HG03064 (cell line): ENCODE results near the gene PARVB.

Source experiments
- ATAC-seq: cut with Tn5 transposase; IDR thresholded peaks from one replicate; pipeline ENCODE4 v1.9.1; 2021; ENCODE audit warnings: low read depth; ENCODE audit not compliant: unreplicated experiment

Gene PARVB, protein sequence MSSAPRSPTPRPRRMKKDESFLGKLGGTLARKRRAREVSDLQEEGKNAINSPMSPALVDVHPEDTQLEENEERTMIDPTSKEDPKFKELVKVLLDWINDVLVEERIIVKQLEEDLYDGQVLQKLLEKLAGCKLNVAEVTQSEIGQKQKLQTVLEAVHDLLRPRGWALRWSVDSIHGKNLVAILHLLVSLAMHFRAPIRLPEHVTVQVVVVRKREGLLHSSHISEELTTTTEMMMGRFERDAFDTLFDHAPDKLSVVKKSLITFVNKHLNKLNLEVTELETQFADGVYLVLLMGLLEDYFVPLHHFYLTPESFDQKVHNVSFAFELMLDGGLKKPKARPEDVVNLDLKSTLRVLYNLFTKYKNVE

DNA sequence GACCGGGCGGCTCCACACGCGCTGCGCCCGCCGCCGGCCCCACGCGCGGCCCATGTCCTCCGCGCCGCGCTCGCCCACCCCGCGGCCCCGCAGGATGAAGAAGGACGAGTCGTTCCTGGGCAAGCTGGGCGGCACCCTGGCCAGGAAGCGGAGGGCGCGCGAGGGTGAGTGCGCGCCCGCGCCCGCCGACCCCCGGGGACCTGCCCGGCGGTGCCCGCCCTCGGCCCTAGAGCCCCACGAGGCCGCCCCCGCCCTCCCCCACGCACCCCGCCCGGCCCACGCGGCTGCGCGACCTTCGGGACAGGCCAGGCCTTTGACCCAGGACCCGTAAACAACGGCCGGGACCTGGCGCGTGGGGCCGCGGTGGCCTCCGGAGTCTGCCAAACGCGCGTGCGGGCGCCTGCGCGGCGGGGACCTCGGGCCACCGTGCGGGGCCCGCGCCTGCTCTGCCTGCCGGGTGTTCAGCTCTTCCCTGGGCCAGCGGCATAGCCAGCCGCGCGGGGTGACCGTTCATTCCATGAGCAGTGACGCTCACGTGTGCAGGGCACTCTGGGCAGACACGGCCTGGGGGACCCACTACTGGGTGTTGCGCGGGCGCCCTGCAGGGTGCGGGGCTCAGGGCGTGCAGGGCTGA lies at the start of gene PARVB:
Gene PARVB, plus strand, starts transcription at position 15 of the 634 bp plus-strand sequence. Its CDS starts 38 bp downstream, at position 53.
- ATAC-seq = no peak

DNA sequence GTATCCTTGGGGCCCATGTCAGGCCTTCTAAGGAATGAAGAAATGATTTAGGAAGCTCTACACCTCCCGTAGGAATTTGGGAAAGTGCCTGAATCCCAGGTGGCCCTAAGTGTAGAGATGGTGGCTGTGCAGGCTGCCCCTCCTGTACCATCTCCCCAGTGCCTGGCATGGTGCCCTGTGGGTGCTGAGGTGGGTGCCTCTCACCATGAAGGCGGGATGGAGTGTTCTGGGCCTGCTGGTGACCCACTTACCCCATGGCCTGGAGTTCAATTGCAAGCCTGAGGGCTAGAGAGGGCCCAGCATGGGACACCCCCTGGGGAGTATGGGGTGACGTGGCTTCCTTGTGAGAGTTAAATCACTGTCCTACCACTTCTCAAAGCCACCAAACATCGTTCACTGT lies 49.1 kb upstream of the PARVB start:
- ATAC-seq = no peak

DNA sequence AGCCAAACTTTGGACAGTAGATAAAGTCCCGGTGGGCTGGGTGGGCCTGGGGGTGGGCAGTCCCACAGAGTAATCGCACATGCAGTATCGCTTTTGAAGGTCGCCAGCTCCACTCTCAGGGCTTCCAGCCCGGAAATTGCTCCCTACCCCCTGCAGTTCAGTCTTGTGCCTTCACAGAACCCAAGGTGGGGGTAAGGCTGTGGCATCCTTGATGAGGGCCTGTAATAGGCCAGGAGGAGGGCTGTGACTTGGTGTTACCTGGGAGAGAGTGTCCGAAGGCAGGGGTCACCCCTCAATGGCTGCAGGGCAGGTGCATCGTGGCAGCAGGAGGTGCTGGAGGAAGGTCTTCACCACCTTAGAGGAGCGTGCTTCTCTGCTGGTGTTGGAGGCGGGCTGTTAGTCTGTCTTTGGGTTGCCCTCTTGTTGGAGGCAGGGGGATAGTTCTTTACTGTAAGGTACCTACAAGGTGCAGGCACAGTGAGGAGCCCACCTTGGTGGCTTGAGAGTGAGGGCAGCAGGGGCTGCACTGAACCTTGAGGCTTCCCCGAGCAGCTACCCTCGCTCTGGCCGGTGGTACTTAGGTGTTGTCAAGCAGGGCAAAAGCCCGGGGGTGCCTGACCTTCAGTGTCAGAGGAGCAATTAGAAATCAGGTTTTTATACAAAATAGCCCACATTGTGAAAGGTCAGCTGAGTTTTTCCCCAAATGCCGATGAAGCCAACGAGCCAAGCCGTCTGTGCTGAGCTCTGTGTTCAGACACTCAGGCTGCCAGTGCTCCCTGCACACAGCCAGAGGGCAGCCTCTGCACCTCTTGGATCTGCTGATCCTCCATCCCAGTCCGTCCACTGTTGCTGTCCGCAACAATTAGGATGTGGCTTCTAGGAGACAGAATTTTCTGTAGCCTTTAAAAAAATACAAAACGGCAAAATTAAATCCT lies 47.0 kb upstream of the PARVB start:
- no peak for ATAC-seq

DNA sequence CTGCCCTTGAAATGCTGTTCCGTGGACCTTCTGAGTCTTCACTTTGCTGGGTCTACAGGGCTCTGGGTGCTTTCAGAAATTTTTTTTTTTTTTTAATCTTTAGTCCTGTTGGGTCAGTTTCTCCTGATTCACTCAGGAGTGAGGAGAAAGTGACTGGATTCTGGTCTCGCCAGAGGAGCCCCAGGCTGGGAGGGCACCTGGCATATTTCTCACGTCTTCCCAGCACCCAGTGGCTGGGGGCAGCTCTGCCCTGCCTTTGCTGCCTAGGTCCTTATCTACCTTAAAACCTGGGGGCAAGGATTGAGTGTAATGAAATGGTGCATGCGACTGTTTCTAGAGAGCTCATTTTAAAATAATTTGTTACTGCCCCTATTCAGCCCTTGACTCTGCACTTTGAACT lies 45.5 kb upstream of the PARVB start:
- ATAC-seq = no peak

DNA sequence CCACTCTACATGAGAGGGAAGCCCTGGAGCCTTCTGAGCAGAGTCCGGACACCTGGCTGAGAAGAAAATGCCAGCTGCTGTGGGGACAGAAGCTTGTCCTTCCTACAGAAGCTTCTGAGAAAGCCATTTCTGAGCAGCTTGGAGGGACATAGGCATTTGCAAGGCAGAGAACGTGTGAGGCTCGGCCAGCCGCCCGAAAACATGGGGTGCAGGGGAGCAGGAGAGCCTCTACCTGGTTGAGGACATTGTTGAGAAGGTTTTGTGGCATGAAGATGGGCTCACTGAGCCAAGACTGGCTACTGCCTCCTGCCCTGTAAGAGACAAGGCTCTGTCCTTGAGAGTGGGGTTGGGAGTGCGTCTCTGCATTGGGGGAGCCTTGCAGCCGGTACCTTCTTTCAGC lies 43.5 kb upstream of the PARVB start:
- no peak for ATAC-seq

DNA sequence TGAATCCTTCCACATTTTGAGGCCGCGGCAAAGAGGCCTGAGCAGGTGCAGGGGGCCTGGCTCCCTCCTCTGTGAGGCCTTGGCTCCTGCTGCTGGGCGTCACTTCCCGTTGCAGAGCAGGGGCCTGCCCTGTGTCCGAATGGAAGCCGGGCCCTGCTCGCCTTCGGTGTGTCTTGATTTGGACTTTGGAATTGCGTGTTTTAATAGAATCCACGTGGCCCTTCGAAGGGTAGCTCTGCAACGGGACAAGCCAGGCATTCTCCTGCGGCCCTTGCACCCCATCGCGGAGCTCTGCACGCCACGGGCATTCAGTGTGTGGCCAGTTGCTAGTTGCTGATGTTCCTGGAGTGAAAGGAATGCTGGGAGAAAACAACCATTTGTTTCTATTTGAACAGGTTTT lies 43.1 kb upstream of the PARVB start:
- ATAC-seq = no peak

DNA sequence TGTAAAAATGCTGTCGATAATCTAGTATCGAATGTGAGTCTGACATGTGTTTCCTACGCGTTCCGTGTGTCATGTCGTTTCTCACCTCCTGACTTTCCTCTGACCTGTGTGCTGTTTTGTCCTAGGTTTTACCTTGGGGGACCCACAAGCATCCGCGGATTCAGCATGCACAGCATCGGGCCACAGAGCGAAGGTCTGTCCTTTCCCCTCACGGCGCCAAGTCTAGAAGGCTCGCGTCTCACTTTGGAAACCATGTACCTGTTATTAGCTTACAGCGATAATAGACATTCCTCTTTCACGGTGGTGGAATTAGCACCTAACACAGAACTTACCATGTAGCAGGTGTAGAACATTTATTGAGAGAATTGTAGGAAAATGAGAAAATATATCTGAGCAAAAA lies 40.3 kb upstream of the PARVB start:
- no peak for ATAC-seq

DNA sequence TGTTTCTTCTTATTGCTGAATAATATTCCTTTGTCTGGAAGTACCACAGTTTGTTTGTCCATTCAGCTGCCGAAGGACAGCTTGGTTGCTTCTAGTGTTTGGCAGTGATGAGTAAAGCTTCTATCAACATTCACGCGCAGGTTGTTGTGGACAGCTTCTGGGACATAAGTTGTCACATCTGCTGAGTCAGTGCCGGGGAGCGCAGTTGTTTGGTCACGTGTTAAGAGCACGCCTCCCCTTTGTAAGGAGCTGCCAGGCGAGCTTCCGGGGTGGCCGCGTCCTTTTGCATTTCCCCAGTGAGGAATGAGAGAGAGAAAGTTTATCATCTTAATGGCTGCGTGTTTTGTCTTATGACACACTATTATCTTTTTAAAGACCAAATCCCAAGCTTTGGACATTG lies 38.6 kb upstream of the PARVB start:
- ATAC-seq = no peak

DNA sequence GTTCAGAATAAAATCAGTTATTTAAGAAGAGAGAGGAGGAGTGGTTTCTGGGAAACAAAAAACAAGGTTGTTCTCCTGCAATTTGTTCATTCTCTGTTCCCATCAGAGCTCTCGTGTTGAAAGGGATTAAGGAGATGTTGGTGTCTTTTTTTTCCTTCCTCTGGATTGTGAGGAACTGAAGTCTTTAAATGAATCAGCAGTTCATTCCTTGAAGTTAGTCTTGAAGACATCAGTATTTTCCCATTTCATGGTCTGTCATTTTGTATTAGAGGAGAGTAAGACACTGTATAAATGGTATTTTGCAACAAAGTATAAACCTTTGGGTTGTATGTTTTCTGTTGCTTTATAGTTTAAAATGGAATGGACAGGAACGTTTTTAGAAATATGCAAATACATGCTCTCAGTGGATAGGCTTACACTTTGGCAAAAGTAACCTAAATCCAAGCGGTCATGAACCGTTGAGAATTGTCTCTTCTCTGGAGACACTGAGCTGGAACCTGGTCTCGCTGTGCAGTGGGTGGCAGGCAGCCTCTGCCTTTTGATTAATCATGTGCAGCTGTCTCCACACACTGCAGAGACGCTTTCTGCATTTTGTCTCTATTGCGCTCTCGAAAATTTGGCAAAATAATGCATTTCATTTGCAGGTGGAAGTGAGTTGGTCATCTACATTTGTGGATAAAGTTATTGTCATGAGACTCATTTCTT lies 35.8 kb upstream of the PARVB start:
- ATAC-seq = no peak

DNA sequence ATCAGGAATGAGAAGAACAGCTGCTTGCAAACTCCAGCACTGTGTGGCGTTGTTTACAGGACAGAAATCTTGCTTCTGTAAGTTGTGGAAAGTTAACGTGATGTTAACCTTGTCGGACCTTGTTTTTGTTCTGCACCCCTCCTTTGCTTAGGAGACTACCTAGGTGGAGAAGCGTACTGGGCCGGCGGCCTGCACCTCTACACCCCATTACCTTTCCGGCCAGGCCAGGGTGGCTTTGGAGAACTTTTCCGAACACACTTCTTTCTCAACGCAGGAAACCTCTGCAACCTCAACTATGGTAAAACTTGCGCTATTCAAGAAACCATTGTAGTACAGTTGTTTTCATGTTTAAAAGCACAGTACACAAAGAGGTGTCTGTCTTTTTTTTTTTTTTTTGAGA lies 35.1 kb upstream of the PARVB start:
- ATAC-seq = no peak

DNA sequence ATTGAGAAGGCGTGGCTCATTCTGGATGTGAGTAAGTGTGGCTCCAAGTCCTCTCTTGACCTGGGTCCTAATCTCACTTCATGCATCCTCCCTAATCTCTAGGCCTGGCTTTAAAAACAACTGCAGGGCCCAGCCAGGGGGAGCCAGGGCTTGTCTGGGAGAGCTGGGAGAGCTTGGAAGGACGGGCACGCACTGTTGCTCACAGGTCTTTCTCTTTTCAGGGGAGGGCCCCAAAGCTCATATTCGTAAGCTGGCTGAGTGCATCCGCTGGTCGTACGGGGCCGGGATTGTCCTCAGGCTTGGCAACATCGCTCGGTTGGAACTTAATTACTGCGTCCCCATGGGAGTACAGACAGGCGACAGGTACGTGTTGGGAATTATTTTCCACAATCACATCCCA lies 34.1 kb upstream of the PARVB start:
- ATAC-seq = no peak

DNA sequence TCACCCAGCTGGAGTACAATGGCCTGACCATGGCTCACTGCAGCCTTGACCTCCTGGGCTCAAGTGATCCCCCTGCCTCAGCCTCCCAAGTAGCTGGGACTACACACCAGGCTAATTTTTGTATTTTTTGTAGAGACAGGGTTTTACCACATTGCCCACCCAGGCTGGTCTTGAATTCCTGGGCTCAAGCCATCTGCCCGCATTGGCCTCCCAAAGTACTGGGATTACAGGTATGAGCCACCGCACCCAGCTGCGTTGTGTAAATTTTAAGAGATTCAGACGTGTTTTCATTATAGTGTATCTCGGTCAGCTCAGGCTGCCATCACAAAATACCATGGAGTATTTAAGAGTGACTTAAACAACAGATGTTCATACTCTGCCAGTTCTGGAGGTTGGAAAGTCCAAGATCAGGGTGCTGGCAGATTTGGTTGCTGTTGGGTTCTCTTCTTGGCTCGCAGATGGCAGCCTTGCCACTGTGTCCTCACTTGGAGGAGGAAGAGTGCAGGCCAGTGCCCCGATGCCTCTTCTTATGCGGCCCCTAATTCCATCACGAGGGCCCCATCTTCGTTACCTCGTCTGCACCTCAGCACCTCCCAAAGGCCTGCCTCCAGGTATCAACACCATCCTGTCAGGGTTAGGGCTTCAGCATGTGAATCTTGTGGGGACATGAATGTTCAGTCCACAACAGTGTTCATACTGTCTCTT lies 32.6 kb upstream of the PARVB start:
- no peak for ATAC-seq

DNA sequence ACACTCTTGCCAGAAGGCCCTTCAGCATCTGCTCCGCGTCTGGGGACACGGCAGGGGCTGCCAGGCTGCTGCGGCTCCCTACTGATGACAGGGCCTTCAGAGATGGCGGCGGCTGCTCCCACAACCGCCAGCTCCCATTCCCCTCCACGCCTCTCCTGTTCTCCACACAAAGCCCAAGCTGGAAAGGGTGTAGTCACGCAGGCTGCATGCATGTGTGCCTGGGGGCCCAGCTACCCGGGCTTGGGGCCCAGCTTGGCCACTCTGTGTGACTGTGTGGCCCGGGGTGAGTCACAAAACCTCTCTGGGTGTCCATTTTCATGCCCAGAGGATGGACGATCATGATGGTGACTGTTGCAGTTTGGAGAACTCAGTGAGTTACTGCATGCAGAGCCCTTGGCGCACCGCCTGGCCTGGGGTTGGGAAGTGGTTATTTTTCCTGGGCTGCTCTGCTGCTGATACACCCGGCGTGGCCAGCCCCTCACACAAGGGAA lies 31.7 kb upstream of the PARVB start:
- no peak for ATAC-seq

DNA sequence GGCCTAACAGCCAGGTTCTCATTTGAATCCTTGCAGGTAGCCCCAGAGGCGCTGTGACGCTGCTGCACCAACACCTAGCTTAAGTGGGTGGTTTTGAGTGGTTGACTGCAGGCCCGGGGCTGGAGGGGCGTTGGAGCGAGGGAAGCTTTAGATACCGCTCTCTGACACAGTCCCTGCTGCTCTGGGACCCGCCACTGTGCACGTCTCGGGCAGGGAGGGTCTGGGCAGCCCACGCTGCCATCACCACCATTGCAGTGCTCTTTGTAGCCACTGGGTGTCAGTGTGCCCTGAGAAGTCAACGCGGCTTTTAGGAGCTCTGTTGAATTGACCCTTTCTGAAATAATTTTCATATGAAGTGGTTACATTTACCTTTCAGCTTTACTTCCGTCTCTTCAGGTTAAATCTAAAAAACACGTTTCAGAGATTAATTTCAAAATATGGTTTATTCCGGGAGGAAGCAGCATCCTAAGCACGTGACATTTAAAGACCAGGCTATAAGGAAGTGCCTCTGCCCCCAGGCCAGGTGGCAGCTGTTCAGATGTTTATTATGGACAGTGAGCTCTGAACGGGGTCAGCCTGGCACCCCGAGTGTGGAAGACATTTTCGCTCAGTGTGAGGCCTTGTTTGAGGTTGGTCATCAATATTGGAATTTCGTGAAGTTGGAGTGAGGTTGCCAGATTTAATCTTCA lies 30.9 kb upstream of the PARVB start:
- ATAC-seq = no peak

DNA sequence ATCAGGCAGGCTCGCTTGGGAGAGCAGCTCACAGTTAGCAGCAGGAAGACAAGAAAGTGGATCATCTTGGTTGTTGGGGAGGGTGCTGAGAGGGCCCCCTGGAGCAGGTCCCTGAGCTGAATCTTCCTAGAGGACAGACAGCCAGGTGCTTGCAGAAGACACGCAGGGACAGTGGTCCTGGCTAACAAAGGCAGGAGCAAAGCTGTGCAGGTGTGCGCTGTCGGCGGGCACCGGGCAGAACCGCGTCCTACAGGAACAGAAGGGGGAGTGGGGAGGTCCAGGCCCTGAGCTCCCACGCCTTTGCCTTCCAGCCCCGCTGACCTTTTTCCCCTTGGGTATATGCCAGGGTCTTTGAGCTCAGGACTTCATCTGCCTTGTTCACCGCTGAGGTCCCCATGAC lies 30.1 kb upstream of the PARVB start:
- no peak for ATAC-seq

DNA sequence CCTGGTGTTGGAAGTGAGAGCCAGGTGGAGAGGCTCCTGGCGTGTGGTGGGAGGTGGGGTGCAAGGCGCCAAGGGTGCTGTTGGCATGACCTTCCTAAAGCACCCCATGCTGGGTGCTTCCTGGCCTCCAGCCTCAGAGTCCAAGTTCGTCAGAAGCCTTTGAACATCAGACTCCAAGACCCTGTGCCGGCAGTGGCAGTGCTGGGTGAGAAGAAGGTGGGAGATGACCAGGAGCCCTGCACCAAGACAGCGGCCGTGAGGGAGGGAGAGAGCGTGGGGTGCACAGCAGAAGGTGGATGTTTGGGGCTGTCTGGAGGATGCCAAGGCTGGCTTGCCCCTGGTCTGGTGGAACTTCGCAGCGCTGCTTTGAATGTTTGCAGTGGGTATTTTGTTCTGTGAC lies 29.7 kb upstream of the PARVB start:
- ATAC-seq = no peak

DNA sequence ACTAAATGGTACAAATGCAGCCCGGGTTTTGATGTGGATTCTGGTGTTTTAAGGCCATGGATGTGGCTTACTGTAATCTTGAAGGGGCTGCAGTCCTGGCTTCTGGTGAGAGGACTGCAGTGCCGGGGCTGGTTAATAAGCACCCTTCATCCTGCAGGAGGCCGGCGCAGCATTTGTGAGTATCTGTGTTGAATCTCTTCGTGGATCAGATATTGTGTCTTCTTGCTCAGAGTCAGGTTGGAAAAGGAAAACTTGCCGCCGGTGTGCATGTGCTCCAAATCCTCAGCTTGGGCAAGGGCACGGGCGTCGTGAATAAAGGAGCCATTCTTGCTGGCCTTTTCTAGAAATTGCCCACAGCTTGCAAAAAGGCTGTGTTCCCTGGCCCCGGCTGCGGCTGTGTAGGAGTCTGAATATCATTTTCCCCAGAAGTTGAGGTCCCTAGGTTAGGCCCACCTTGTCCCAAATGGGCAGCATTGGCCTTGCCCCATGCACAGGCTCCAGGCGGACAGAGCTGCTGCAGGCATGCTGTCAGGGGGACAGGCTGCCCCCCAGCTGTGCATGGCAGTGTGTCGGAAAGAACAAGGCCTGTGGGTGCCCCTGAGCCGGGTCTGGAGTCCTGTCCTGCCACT lies 28.9 kb upstream of the PARVB start:
- no peak for ATAC-seq

DNA sequence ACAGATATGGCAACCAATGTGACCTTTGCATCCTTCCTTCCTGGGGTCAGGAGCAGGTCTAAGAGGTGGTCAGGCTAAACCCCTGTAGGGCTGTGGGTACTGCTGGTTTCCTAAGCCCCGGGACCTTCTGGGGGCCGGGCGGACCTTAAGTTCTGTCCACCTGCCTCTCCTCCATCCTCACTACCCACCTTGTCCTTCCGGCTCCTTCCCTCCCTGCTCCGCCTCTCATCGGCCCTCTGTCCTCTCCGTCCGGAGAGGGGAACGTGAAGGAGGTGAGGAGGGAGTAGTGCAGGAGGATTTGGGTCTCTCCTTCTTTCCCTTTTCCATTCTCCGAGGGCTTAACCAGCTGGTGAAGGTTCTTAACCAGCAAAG lies 28.3 kb upstream of the PARVB start:
- ATAC-seq = no peak
